PC-3 (cell line): ENCODE measurements around the gene L3MBTL4. TPM values are rescaled to one million over a fixed set of nuclear protein-coding genes. Genes with fewer than 3 reads are reported as not detected.
A peak's percentile ranks its signal among the peaks of the same experiment; 100 is the strongest.

Experiments
- ATAC-seq: fragments of 200-7000 bp; cut with Tn5 transposase; 2 replicates; pipeline ENCODE4 v1.9.1; 2020; ENCODE audit warnings: mild to moderate bottlenecking, moderate library complexity
- BruUV-seq: library from RNA; stranded (reverse); fragments of 400-500 nt; replicated peaks from 2 replicates; lab custom pipeline; 2021; lab: Mats Ljungman, UMichigan
- CTCF ChIA-PET: fragments of 300-600 bp; sonication (Branson Sonifier 250); formaldehyde crosslinking; loops from one replicate; lab custom pipeline; 2022; ENCODE audit warnings: antibody characterized with exemption; lab: Charles Lee
- POLR2A ChIA-PET: fragments of 300-600 bp; sonication (Branson Sonifier 250); formaldehyde crosslinking; loops from one replicate; lab custom pipeline; 2022; ENCODE audit warnings: antibody characterized with exemption; ENCODE audit not compliant: unreplicated experiment; lab: Charles Lee
- DNase-seq: peaks from one replicate; pipeline ENCODE4 v3.0.0-alpha.2; 2015
- H2AFZ ChIP-seq: fragments of 300-600 bp; sonication (generic); 2 replicates; pipeline ENCODE4 v1.6.0; 2016; ENCODE audit warnings: antibody characterized with exemption, low read length
- H3F3A ChIP-seq: fragments of 300-600 bp; sonication (generic); one replicate; pipeline ENCODE4 v1.6.0; 2017; ENCODE audit warnings: antibody characterized with exemption, low read length, control low read depth, mild to moderate bottlenecking; ENCODE audit not compliant: unreplicated experiment
- H3K27ac ChIP-seq: fragments of 300-600 bp; sonication (generic); 2 replicates; pipeline ENCODE4 v1.5.1; 2016; ENCODE audit warnings: mild to moderate bottlenecking, low read length
- H3K27me3 ChIP-seq: fragments of 300-600 bp; sonication (generic); 2 replicates; pipeline ENCODE4 v1.6.1; 2016; ENCODE audit warnings: low read length, mixed read lengths
- H3K36me3 ChIP-seq: fragments of 300-600 bp; sonication (generic); 2 replicates; pipeline ENCODE4 v1.6.1; 2016; ENCODE audit warnings: low read depth, mixed run types, low read length, mixed read lengths
- H3K4me1 ChIP-seq: fragments of 300-600 bp; sonication (generic); 2 replicates; pipeline ENCODE4 v1.5.1; 2016; ENCODE audit warnings: low read length; ENCODE audit not compliant: insufficient read depth
- H3K4me2 ChIP-seq: fragments of 300-600 bp; sonication (generic); 2 replicates; pipeline ENCODE4 v1.6.0; 2016; ENCODE audit warnings: low read length
- H3K4me3 ChIP-seq: fragments of 300-600 bp; sonication (generic); 2 replicates; pipeline ENCODE4 v1.5.1; 2016; ENCODE audit warnings: mild to moderate bottlenecking, low read length, mixed read lengths
- H3K79me2 ChIP-seq: fragments of 300-600 bp; sonication (generic); 2 replicates; pipeline ENCODE4 v1.6.1; 2017; ENCODE audit warnings: low read length, mixed read lengths
- H3K9ac ChIP-seq: fragments of 300-600 bp; sonication (generic); 2 replicates; pipeline ENCODE4 v1.6.0; 2016; ENCODE audit warnings: mild to moderate bottlenecking, low read length
- H3K9me2 ChIP-seq: fragments of 300-600 bp; sonication (generic); replicated peaks from 2 replicates; pipeline ENCODE4 v1.6.1; 2016; ENCODE audit warnings: mixed run types, low read length, mixed read lengths
- H3K9me3 ChIP-seq: fragments of 300-600 bp; sonication (generic); 2 replicates; pipeline ENCODE4 v1.6.1; 2016; ENCODE audit warnings: low read length, mixed read lengths
- H4K20me1 ChIP-seq: fragments of 300-600 bp; sonication (generic); 2 replicates; pipeline ENCODE4 v1.6.1; 2016; ENCODE audit warnings: low read length, mixed read lengths
- CTCF ChIP-seq: fragments of 300-600 bp; sonication (generic); conservative IDR thresholded peaks from 2 replicates; pipeline ENCODE4 v1.5.1; 2017; ENCODE audit warnings: antibody characterized with exemption, low read depth, mild to moderate bottlenecking, low read length
- EZH2 ChIP-seq: fragments of 300-600 bp; sonication (generic); IDR thresholded peaks from one replicate; pipeline ENCODE4 v1.6.1; 2017; ENCODE audit warnings: antibody characterized with exemption, mild to moderate bottlenecking, low read length; ENCODE audit not compliant: unreplicated experiment
- EZH2phosphoT487 ChIP-seq: fragments of 300-600 bp; sonication (generic); IDR thresholded peaks from 2 replicates; pipeline ENCODE4 v1.6.1; 2018; ENCODE audit warnings: mild to moderate bottlenecking, antibody characterized with exemption, low read length, borderline replicate concordance
- intact Hi-C: fragments of 100-400 bp; cut with micrococcal nuclease; formaldehyde crosslinking; loops from 2 replicates; pipeline ENCODE4 v1.9.0; 2023
- total RNA-seq: library from RNA; depleted of rRNA; stranded (reverse); fragments of >200 nt; gene quantifications from 2 replicates; pipeline ENCODE4 v1.2.3, GENCODE V29; 2014

L3MBTL4 gene
- total RNA-seq, 1 experiment from 2014 or later = 0.47 TPM

GRCh38 chr18:6406910-6407470 is 7.7 kb downstream of the L3MBTL4 start:
- H3K4me2 ChIP-seq = 0 out of 2 replicates have a peak overlapping the region, but pooled peaks have one; percentile 12
- no peak overlapping the region for H2AFZ ChIP-seq
- POLR2A ChIA-PET = no interaction called here
- H3K9me3 ChIP-seq = no peaks in the 10 kb centered on the region
- no peak for DNase-seq
- peaks cover 10% of the 10 kb centered on the region; the same call in 1 of the 2 replicates for H3K4me1 ChIP-seq
- no peak overlapping the region for H3K4me3 ChIP-seq
- H4K20me1 ChIP-seq = no peaks in the 10 kb centered on the region
- intact Hi-C loops = no loop called here
- no peaks in the 10 kb centered on the region for H3K79me2 ChIP-seq
- no peaks in the 10 kb centered on the region for H3K36me3 ChIP-seq
- BruUV-seq = no TSS peak
- no peaks in the 10 kb centered on the region for H3F3A ChIP-seq
- H3K9ac ChIP-seq = no peak overlapping the region
- ATAC-seq = peak; percentile 63
- H3K9me2 ChIP-seq = no peaks in the 10 kb centered on the region
- H3K27me3 ChIP-seq = no peaks in the 10 kb centered on the region
- CTCF ChIA-PET = no interaction called here
- H3K27ac ChIP-seq = no peak overlapping the region
- TF ChIP-seq EZH2 (no peak), CTCF (no peak), EZH2phosphoT487 (no peak)

- Histone ChIP-seq H3K27ac (no peak overlapping the region), H2AFZ (no peak overlapping the region), H3K4me2 (0 out of 2 replicates have a peak overlapping the region, but pooled peaks have one; percentile 12), H3K9me2 (no peaks in the 10 kb centered on the region), H4K20me1 (no peaks in the 10 kb centered on the region), H3K79me2 (no peaks in the 10 kb centered on the region), H3K36me3 (no peaks in the 10 kb centered on the region), H3K9me3 (no peaks in the 10 kb centered on the region), H3K27me3 (no peaks in the 10 kb centered on the region), H3K4me3 (no peak overlapping the region), H3K9ac (no peak overlapping the region), H3K4me1 (peaks cover 10% of the 10 kb centered on the region; the same call in 1 of the 2 replicates), H3F3A (no peaks in the 10 kb centered on the region)
- ChIA-PET CTCF (no interaction called here), POLR2A (no interaction called here)
- DNase-seq = peak; percentile 56
- intact Hi-C loops = no loop called here
- BruUV-seq = no TSS peak
- no peak for TF ChIP-seq CTCF
- peak; percentile 66 for ATAC-seq
Measured at GRCh38 chr18:6406075-6406909, 8.4 kb downstream of the L3MBTL4 start.
